Kidney epithelial cell (primary cell): Measurements from ENCODE around the gene NOTCH2. TPM values are rescaled to one million over a fixed set of nuclear protein-coding genes. Genes with fewer than 3 reads are reported as not detected.
"Not testable (repeated sequence)": the region's sequence is repeated elsewhere in the genome, so short reads cannot be mapped to it uniquely, and the experiment has no call there.

Experiments used
- DNase-seq: peaks from one replicate; pipeline ENCODE4 v3.0.0-alpha.2; 2010; ENCODE audit warnings: low read depth
- H3K27me3 ChIP-seq: 2 replicates; pipeline ENCODE4 v1.6.0; 2011; ENCODE audit warnings: low read length; ENCODE audit not compliant: control insufficient read depth, insufficient read depth
- H3K36me3 ChIP-seq: 2 replicates; pipeline ENCODE4 v1.5.1; 2011; ENCODE audit warnings: low read length; ENCODE audit not compliant: control insufficient read depth, insufficient read depth
- H3K4me3 ChIP-seq: 2 replicates; pipeline ENCODE4 v1.5.1; 2011; ENCODE audit warnings: low read depth, mild to moderate bottlenecking, control low read depth, low read length
- CTCF ChIP-seq: IDR thresholded peaks from 2 replicates; pipeline ENCODE4 v1.5.1; 2011; ENCODE audit warnings: mild to moderate bottlenecking, moderate library complexity, low read length, control low read depth, inconsistent platforms; ENCODE audit not compliant: insufficient read depth, poor library complexity, severe bottlenecking
- total RNA-seq: library from RNA; depleted of rRNA; stranded (reverse); fragments of >200 nt; gene quantifications from 2 replicates; pipeline ENCODE4 v1.2.3, GENCODE V29; 2015

The NOTCH2 gene
- total RNA-seq, 1 donor from 2014 or later = 136 TPM

DNA sequence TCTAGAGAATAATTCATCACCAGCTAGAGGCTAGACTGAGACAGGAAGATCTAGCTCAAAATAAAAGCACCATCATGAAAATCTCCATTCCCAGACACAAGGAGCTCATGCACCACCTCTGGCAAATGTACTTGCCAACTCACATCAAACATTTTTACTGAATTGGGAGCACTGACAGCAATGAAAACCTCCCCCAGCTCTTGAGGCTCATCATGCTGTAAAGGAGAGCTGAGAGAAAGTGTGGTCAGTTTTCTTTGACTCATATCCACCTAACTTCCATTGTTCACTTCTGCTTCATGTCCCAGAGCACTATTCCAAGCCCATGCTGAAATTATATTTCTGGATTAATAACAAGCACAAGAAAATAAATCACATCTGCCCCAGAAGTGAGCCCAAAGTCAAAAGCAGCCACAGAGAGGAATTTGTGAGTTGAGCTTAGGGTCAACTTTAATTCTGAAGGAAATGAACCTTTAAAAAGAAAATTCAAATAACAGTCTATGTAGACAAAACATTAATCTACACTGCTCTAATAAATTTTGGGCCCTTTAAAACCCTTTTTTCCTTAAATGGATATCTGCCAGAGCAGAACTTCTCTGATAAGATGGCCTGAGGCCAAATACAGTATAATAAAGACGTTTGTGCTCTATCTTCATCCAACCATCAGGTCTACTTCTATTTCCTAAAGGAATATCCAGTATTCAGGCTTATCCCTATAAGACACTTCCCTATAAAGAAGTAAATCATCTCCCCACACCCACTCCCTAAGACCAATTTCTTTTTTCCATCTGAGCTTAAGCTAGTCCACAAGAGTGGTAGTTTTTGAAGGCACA, 87.3 kb downstream of the NOTCH2 start:
- TF ChIP-seq CTCF = no peak
- no peak for DNase-seq
- H3K36me3 ChIP-seq = no peaks in the 10 kb centered on the region

GRCh38 chr1:119981496-119981895, 88.0 kb downstream of the NOTCH2 start:
- H3K36me3 ChIP-seq = no peaks in the 10 kb centered on the region
- no peaks in the 10 kb centered on the region for H3K27me3 ChIP-seq
- no peak for TF ChIP-seq CTCF
- no peak for DNase-seq
- H3K4me3 ChIP-seq = no peak overlapping the region

More for the DNA sequence above, 87.3 kb downstream of the NOTCH2 start:
- H3K27me3 ChIP-seq = no peaks in the 10 kb centered on the region
- no peak overlapping the region for H3K4me3 ChIP-seq

DNA sequence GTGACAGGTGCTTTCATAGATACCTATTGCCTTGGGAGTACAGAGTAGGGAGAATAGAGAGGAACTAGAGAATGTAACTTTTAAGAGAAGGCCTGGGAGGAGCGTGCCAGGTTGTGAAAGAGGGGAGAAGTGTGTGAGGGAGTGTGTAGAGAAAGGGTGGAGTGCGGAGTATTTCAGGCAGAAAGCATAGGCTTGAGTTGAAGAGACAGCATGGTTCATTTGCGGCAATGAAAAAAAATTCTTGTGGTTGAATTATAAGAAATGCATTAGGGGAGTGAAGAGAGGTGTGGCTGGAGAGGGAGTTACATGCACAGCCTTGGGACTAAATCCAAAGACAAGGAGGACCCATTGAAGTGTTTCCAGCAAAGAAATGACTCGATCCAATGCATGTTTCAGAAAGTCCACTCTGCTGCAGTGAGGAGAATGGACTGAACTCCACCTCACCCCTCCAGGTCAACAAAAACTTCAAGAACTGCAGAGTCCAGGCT, 91.4 kb downstream of the NOTCH2 start:
- DNase-seq = no peak
- no peak for TF ChIP-seq CTCF
- Histone ChIP-seq H3K36me3 (no peaks in the 10 kb centered on the region), H3K4me3 (no peak overlapping the region), H3K27me3 (no peaks in the 10 kb centered on the region)

- H3K4me3 ChIP-seq, H3K27me3 ChIP-seq, DNase-seq, H3K36me3 ChIP-seq: not testable (repeated sequence)
Measured at GRCh38 chr1:119977113-119977736, 92.2 kb downstream of the NOTCH2 start.

GRCh38 chr1:119975582-119976254, 93.7 kb downstream of the NOTCH2 start:
- not testable (repeated sequence) for DNase-seq, H3K4me3 ChIP-seq, H3K27me3 ChIP-seq, H3K36me3 ChIP-seq

GRCh38 chr1:119975006-119975405, 94.5 kb downstream of the NOTCH2 start:
- Histone ChIP-seq H3K27me3 (no peaks in the 10 kb centered on the region), H3K36me3 (no peaks in the 10 kb centered on the region), H3K4me3 (no peak overlapping the region)
- no peak for DNase-seq
- no peak for TF ChIP-seq CTCF
